WTC11 (cell line): ENCODE measurements around the gene ZNF593OS.

Experiments
- CREB1 ChIP-seq: sonication (generic); formaldehyde crosslinking; IDR thresholded peaks from 2 replicates; pipeline ENCODE4 v1.8.0; 2023; ENCODE audit warnings: mild to moderate bottlenecking, missing genetic modification reagents
- CREM ChIP-seq: sonication (generic); formaldehyde crosslinking; IDR thresholded peaks from 2 replicates; pipeline ENCODE4 v1.8.1; 2022; ENCODE audit warnings: mild to moderate bottlenecking, missing genetic modification reagents, moderate library complexity
- ESRRA ChIP-seq: sonication (generic); formaldehyde crosslinking; IDR thresholded peaks from 2 replicates; pipeline ENCODE4 v1.8.1; 2022; ENCODE audit warnings: mild to moderate bottlenecking, missing genetic modification reagents, borderline replicate concordance
- NFE2L1 ChIP-seq: sonication (generic); formaldehyde crosslinking; IDR thresholded peaks from 2 replicates; pipeline ENCODE4 v1.8.1; 2023; ENCODE audit warnings: missing genetic modification reagents
- TF ChIP-seq, protein P1 (sequence below): fragments of 200-600 bp; IDR thresholded peaks from 2 replicates; pipeline ENCODE4 v1.8.0; 2022; ENCODE audit warnings: antibody characterized with exemption
- TF ChIP-seq, protein P2 (sequence below): fragments of 250-450 bp; sonication (Bioruptor Pico); IDR thresholded peaks from 2 replicates; pipeline ENCODE4 v1.9.0; 2021; ENCODE audit warnings: mild to moderate bottlenecking
- TF ChIP-seq, protein P3 (sequence below): sonication (generic); formaldehyde crosslinking; IDR thresholded peaks from 2 replicates; pipeline ENCODE4 v1.8.1; 2022; ENCODE audit warnings: low read depth, mild to moderate bottlenecking, moderate library complexity, missing genetic modification reagents, borderline replicate concordance

DNA sequence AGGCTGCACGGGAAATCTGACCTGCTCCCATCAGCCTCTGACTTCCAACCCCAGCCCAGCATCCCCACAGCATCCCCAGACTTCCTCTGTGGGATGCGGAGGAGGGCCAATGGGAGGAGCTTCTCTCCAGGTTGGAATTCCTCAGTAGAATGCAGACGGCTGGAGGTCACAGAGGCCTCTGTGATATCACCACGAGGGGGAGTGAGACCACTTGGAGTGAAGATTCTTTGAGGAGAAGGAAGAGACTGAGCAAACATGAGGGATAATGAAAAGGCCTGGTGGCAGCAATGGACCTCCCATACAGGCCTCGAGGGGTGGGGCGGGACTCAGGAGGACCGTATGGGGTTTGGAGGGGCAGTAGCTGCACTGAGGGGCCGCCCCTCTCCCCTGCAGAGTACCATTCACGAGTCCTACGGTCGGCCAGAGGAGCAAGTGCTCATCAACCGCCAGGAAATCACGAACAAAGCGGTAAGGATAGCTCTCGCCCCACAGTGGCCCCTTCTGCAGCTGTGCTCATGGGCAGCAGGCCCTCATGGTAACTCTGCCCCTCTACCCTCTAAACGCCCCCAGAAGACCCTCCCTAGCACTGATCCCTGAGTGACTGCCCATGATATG is 18.8 kb upstream of the ZNF593OS start, which contains the start of gene CATSPER4:
- TF ChIP-seq, protein P1, sequence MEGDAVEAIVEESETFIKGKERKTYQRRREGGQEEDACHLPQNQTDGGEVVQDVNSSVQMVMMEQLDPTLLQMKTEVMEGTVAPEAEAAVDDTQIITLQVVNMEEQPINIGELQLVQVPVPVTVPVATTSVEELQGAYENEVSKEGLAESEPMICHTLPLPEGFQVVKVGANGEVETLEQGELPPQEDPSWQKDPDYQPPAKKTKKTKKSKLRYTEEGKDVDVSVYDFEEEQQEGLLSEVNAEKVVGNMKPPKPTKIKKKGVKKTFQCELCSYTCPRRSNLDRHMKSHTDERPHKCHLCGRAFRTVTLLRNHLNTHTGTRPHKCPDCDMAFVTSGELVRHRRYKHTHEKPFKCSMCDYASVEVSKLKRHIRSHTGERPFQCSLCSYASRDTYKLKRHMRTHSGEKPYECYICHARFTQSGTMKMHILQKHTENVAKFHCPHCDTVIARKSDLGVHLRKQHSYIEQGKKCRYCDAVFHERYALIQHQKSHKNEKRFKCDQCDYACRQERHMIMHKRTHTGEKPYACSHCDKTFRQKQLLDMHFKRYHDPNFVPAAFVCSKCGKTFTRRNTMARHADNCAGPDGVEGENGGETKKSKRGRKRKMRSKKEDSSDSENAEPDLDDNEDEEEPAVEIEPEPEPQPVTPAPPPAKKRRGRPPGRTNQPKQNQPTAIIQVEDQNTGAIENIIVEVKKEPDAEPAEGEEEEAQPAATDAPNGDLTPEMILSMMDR, result 0 out of 2 replicates have a peak, but pooled peaks have one; percentile 20
- no peak for TF ChIP-seq NFE2L1 (CRISPR knock-in tag)
- TF ChIP-seq ESRRA, result no peak
- no peak for TF ChIP-seq CREM
- TF ChIP-seq, protein P2, sequence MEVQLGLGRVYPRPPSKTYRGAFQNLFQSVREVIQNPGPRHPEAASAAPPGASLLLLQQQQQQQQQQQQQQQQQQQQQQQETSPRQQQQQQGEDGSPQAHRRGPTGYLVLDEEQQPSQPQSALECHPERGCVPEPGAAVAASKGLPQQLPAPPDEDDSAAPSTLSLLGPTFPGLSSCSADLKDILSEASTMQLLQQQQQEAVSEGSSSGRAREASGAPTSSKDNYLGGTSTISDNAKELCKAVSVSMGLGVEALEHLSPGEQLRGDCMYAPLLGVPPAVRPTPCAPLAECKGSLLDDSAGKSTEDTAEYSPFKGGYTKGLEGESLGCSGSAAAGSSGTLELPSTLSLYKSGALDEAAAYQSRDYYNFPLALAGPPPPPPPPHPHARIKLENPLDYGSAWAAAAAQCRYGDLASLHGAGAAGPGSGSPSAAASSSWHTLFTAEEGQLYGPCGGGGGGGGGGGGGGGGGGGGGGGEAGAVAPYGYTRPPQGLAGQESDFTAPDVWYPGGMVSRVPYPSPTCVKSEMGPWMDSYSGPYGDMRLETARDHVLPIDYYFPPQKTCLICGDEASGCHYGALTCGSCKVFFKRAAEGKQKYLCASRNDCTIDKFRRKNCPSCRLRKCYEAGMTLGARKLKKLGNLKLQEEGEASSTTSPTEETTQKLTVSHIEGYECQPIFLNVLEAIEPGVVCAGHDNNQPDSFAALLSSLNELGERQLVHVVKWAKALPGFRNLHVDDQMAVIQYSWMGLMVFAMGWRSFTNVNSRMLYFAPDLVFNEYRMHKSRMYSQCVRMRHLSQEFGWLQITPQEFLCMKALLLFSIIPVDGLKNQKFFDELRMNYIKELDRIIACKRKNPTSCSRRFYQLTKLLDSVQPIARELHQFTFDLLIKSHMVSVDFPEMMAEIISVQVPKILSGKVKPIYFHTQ (CRISPR knock-in tag), result no peak
- TF ChIP-seq, protein P3, sequence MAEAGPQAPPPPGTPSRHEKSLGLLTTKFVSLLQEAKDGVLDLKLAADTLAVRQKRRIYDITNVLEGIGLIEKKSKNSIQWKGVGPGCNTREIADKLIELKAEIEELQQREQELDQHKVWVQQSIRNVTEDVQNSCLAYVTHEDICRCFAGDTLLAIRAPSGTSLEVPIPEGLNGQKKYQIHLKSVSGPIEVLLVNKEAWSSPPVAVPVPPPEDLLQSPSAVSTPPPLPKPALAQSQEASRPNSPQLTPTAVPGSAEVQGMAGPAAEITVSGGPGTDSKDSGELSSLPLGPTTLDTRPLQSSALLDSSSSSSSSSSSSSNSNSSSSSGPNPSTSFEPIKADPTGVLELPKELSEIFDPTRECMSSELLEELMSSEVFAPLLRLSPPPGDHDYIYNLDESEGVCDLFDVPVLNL, result no peak
- no peak for TF ChIP-seq CREB1 (CRISPR knock-in tag)
